ENCODE data around the gene TAF1C. TPM values are rescaled to one million over a fixed set of nuclear protein-coding genes. Genes with fewer than 3 reads are reported as not detected.

Gene TAF1C
- total and polyA plus RNA-seq, 3 donors from 2014 or later, result 42.1 to 101 (median 101) TPM

DNA sequence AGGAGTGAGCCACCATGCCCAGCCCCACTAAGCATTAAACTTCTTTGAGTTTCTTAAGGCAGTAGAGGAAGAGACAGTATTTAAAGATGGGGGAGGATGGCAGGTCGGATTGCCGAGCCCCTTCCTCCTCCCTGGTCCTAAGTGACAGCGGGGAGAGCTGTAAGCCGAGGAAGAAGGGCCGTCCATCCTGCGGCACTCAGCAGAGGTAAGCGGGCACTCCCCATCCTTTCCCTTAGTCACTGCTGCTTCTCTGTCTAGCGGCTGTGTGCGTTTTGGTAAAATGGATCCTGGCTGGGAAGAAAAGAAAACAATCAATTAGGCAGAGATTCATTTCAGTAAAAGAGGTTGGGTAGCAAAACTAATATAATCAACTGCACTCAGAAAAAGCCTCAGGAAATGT, 27.9 kb downstream of the TAF1C start:
- TF ChIP-seq, protein P1, sequence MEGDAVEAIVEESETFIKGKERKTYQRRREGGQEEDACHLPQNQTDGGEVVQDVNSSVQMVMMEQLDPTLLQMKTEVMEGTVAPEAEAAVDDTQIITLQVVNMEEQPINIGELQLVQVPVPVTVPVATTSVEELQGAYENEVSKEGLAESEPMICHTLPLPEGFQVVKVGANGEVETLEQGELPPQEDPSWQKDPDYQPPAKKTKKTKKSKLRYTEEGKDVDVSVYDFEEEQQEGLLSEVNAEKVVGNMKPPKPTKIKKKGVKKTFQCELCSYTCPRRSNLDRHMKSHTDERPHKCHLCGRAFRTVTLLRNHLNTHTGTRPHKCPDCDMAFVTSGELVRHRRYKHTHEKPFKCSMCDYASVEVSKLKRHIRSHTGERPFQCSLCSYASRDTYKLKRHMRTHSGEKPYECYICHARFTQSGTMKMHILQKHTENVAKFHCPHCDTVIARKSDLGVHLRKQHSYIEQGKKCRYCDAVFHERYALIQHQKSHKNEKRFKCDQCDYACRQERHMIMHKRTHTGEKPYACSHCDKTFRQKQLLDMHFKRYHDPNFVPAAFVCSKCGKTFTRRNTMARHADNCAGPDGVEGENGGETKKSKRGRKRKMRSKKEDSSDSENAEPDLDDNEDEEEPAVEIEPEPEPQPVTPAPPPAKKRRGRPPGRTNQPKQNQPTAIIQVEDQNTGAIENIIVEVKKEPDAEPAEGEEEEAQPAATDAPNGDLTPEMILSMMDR (IDR thresholded peaks at IDR 0.05), result no peak
- no peak for TF ChIP-seq POLR2A (IDR thresholded peaks at IDR 0.05)
- Histone ChIP-seq H3K4me3 (no peak overlapping the region), H3K4me1 (peaks cover under 1% of the 10 kb centered on the region), H3K27me3 (no peaks in the 10 kb centered on the region), H3K36me3 (ENCODE audit: low read depth, missing control alignments) (no peaks in the 10 kb centered on the region), H3K9me3 (no peaks in the 10 kb centered on the region), H3K27ac (no peak overlapping the region)
- intact Hi-C loops (cut with DNase I; ENCODE audit: low total_unique reads), result no loop called here
- DNase-seq, result no peak
- 61 to 66% methylated on average over 9 of the region's 9 CpGs for WGBS, 2 donors

GRCh38 chr16:84156342-84156784, 30.5 kb downstream of the TAF1C start:
- DNase-seq, result no peak
- Histone ChIP-seq H3K36me3 (ENCODE audit: low read depth, missing control alignments) (no peaks in the 10 kb centered on the region), H3K4me3 (no peak overlapping the region), H3K4me1 (peaks cover 5% of the 10 kb centered on the region), H3K27me3 (no peaks in the 10 kb centered on the region), H3K9me3 (no peaks in the 10 kb centered on the region), H3K27ac (no peak overlapping the region)
- TF ChIP-seq POLR2A (IDR thresholded peaks at IDR 0.05), result no peak
- intact Hi-C loops (cut with DNase I; ENCODE audit: low total_unique reads), result no loop called here
- WGBS, 2 donors, result 84 to 90% methylated on average over 4 to 5 of the region's 5 CpGs

DNA sequence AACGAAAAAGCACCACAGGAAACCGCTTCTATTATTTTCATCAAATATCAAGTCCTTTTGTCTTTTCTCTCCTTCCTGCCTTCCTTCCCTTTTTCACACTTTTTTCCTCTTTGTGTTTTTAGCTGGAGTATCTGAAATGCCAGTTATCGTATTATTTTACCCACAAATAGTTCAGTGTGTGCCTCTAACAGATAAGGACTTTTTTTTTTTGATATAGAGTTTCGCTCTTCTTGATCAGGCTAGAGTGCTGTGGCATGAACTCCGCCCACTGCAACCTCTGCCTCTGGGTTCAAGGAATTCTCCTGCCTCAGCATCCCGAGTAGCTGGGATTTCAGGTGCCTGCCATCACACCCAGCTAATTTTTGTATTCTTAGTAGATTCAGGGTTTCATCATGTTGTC, 31.1 kb downstream of the TAF1C start:
- H3K36me3 ChIP-seq (ENCODE audit: low read depth, missing control alignments), result no peaks in the 10 kb centered on the region
- H3K4me1 ChIP-seq, result peaks cover 5% of the 10 kb centered on the region
- intact Hi-C loops (cut with DNase I; ENCODE audit: low total_unique reads), result no loop called here
- TF ChIP-seq POLR2A (IDR thresholded peaks at IDR 0.05), result no peak
- TF ChIP-seq, protein P1 (IDR thresholded peaks at IDR 0.05), result no peak
- no peak for DNase-seq
- no peaks in the 10 kb centered on the region for H3K27me3 ChIP-seq
- H3K27ac ChIP-seq, result no peak overlapping the region
- no peaks in the 10 kb centered on the region for H3K9me3 ChIP-seq
- WGBS, 2 donors, result 63 to 71% methylated on average over 6 of the region's 6 CpGs
- no peak overlapping the region for H3K4me3 ChIP-seq

- DNase-seq, result no peak
- no peak for TF ChIP-seq POLR2A (IDR thresholded peaks at IDR 0.05)
- TF ChIP-seq, protein P1 (IDR thresholded peaks at IDR 0.05), result no peak
- no peaks in the 10 kb centered on the region for H3K9me3 ChIP-seq
- intact Hi-C loops (cut with DNase I; ENCODE audit: low total_unique reads), result no loop called here
- no peak overlapping the region for H3K4me3 ChIP-seq
- H3K36me3 ChIP-seq (ENCODE audit: low read depth, missing control alignments), result no peaks in the 10 kb centered on the region
- H3K27me3 ChIP-seq, result no peaks in the 10 kb centered on the region
- no peak overlapping the region for H3K27ac ChIP-seq
- peaks cover 5% of the 10 kb centered on the region for H3K4me1 ChIP-seq
- WGBS, 2 donors, result 92% methylated on average over 4 of the region's 4 CpGs
Measured at GRCh38 chr16:84155226-84155625, 31.6 kb downstream of the TAF1C start.

GRCh38 chr16:84153660-84154214, 33.1 kb downstream of the TAF1C start:
- Histone ChIP-seq H3K27me3 (no peaks in the 10 kb centered on the region), H3K9me3 (no peaks in the 10 kb centered on the region), H3K4me1 (peaks cover 5% of the 10 kb centered on the region), H3K36me3 (ENCODE audit: low read depth, missing control alignments) (no peaks in the 10 kb centered on the region), H3K27ac (no peak overlapping the region), H3K4me3 (no peak overlapping the region)
- TF ChIP-seq POLR2A (IDR thresholded peaks at IDR 0.05), result no peak
- TF ChIP-seq, protein P1 (IDR thresholded peaks at IDR 0.05), result no peak
- intact Hi-C loops (cut with DNase I; ENCODE audit: low total_unique reads), result no loop called here
- WGBS, 2 donors, result 56 to 62% methylated on average over 8 of the region's 8 CpGs
- no peak for DNase-seq
